Keratinocyte (primary cell): ENCODE measurements around the gene PPP1R7. TPM values are rescaled to one million over a fixed set of nuclear protein-coding genes. Genes with fewer than 3 reads are reported as not detected.

Experiments used
- DNase-seq: peaks from one replicate; pipeline ENCODE4 v3.0.0-alpha.2; 2011; ENCODE audit warnings: low read depth, missing footprints, low spot score
- FAIRE-seq: peaks from 2 replicates; lab custom pipeline; 2011; peaks lifted over from hg19 to GRCh38; lab: Jason Lieb, UNC
- H2AFZ ChIP-seq: 2 replicates; pipeline ENCODE4 v1.6.0; 2012; ENCODE audit warnings: low read length, control low read depth, inconsistent platforms; ENCODE audit not compliant: control insufficient read depth
- H3K27ac ChIP-seq: 2 replicates; pipeline ENCODE4 v1.5.1; 2011; ENCODE audit warnings: low read length; ENCODE audit not compliant: control insufficient read depth, insufficient read depth
- H3K27me3 ChIP-seq: 3 replicates; pipeline ENCODE4 v1.6.0; 2011; ENCODE audit warnings: low read length; ENCODE audit not compliant: control insufficient read depth, insufficient read depth; ENCODE audit errors: extremely low read depth
- H3K36me3 ChIP-seq, 2 experiments: 2 replicates in 1 of 2; 3 replicates in 1 of 2; pipeline ENCODE4 v1.5.1; 2011; ENCODE audit warnings: low read length in 2 of 2, mild to moderate bottlenecking in 1 of 2; ENCODE audit not compliant: control insufficient read depth in 2 of 2, insufficient read depth in 2 of 2; ENCODE audit errors: extremely low read depth in 1 of 2
- H3K4me1 ChIP-seq: 3 replicates; pipeline ENCODE4 v1.5.1; 2011; ENCODE audit warnings: low read length; ENCODE audit not compliant: control insufficient read depth, insufficient read depth; ENCODE audit errors: extremely low read depth
- H3K4me2 ChIP-seq: 3 replicates; pipeline ENCODE4 v1.6.0; 2011; ENCODE audit warnings: low read depth, low read length; ENCODE audit not compliant: control insufficient read depth, insufficient read depth; ENCODE audit errors: extremely low read depth
- H3K4me3 ChIP-seq, 3 experiments: fragments of 200-600 bp in 1 of 3; sonication (generic) in 1 of 3; 2 replicates in 2 of 3; 3 replicates in 1 of 3; pipeline ENCODE4 v1.5.1; 2011 to 2016; ENCODE audit warnings: low read length in 3 of 3, mild to moderate bottlenecking in 3 of 3, control low read depth in 2 of 3, inconsistent platforms in 1 of 3, low read depth in 1 of 3, mixed read lengths in 1 of 3, mixed run types in 1 of 3, moderate library complexity in 1 of 3; ENCODE audit not compliant: control insufficient read depth in 2 of 3, insufficient read depth in 2 of 3; ENCODE audit errors: extremely low read depth in 1 of 3
- H3K79me2 ChIP-seq: 2 replicates; pipeline ENCODE4 v1.6.0; 2012; ENCODE audit warnings: low read length; ENCODE audit not compliant: control insufficient read depth, insufficient read depth
- H3K9ac ChIP-seq: 3 replicates; pipeline ENCODE4 v1.6.0; 2011; ENCODE audit warnings: low read length; ENCODE audit not compliant: control insufficient read depth, insufficient read depth; ENCODE audit errors: extremely low read depth
- H3K9me1 ChIP-seq: 3 replicates; pipeline ENCODE4 v1.6.0; 2011; ENCODE audit warnings: low read length; ENCODE audit not compliant: control insufficient read depth, insufficient read depth; ENCODE audit errors: extremely low read depth
- H3K9me3 ChIP-seq: 2 replicates; pipeline ENCODE4 v1.5.1; 2012; ENCODE audit warnings: low read depth, low read length; ENCODE audit not compliant: control insufficient read depth
- H4K20me1 ChIP-seq: 3 replicates; pipeline ENCODE4 v1.6.0; 2011; ENCODE audit warnings: low read length; ENCODE audit not compliant: control insufficient read depth, insufficient read depth; ENCODE audit errors: extremely low read depth
- EZH2 ChIP-seq: IDR thresholded peaks from one replicate; pipeline ENCODE4 v1.6.1; 2012; ENCODE audit warnings: inconsistent platforms, mild to moderate bottlenecking, low read length, moderate library complexity
- dilution Hi-C: fragments of 300-500 bp; cut with MboI; formaldehyde crosslinking; loops from one replicate; pipeline ENCODE4 v1.7.0; 2020; ENCODE audit warnings: low sequenced_read_pairs; ENCODE audit not compliant: extremely low pct_ligation_motif_present
- polyA plus RNA-seq, 5 experiments: library from polyadenylated mRNA; depleted of rRNA in 3 of 5; stranded (reverse) in 3 of 5; stranded (forward) in 1 of 5; unstranded in 1 of 5; fragments of >200 nt; gene quantifications; 1 replicate in 1 of 5; 2 replicates in 3 of 5; 3 replicates in 1 of 5; pipeline versions ENCODE4 v1.2.1 to v1.2.3, GENCODE V29; 2011 to 2012; ENCODE audit warnings: missing spikeins in 2 of 5, low read depth in 1 of 5, low replicate concordance in 1 of 5
- TF ChIP-seq, protein P1 (sequence below), 3 experiments: IDR thresholded peaks in 1 of 3; conservative IDR thresholded peaks in 1 of 3; optimal IDR thresholded peaks in 1 of 3; 2 replicates in 2 of 3; 3 replicates in 1 of 3; pipeline versions ENCODE3 to v1.5.1; 2011; ENCODE audit warnings: low read length in 3 of 3, mild to moderate bottlenecking in 3 of 3, moderate library complexity in 2 of 3, control low read depth in 1 of 3, inconsistent platforms in 1 of 3; ENCODE audit not compliant: insufficient read depth in 2 of 3; ENCODE audit errors: extremely low read depth in 1 of 3

The PPP1R7 gene
- polyA plus RNA-seq, 1 donor (not counting 4 experiments of a cell fraction or from before 2014, with no cell fraction given), result 84.9 TPM

DNA sequence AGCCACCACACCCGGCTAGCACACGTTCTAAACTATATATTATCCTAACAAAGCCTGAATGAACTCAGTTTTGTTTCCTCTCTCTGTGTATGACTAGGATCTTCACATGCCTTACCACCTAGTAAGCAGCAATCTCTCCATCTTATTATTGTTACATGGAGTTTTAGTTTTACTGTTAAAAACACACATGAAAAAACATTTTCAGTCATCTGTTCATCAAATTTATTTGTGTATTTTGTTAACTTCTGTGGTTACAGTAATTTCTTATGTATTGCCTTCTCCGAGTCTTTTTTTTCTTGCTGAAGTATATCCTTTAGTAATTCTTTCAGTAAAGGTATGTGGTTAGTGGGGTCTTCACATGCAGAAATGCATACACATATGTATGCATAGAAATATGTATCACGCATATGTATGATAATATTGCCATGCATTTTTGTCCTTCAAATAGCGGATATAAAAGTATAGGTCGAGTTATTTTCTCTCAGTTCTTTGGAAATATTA, 69.6 kb downstream of the PPP1R7 start:
- H3K4me1 ChIP-seq, result peaks cover 9% of the 10 kb centered on the region
- H3K9ac ChIP-seq, result no peak overlapping the region
- H3K27ac ChIP-seq, result no peak overlapping the region
- FAIRE-seq (no peak), DNase-seq (no peak)
- no peak overlapping the region for H3K4me2 ChIP-seq
- H3K9me3 ChIP-seq, result no peaks in the 10 kb centered on the region
- H2AFZ ChIP-seq, result no peak overlapping the region
- no peaks in the 10 kb centered on the region for H3K36me3 ChIP-seq
- dilution Hi-C loops, result no loop called here
- no peaks in the 10 kb centered on the region for H3K79me2 ChIP-seq
- no peak for TF ChIP-seq EZH2
- TF ChIP-seq, protein P1, sequence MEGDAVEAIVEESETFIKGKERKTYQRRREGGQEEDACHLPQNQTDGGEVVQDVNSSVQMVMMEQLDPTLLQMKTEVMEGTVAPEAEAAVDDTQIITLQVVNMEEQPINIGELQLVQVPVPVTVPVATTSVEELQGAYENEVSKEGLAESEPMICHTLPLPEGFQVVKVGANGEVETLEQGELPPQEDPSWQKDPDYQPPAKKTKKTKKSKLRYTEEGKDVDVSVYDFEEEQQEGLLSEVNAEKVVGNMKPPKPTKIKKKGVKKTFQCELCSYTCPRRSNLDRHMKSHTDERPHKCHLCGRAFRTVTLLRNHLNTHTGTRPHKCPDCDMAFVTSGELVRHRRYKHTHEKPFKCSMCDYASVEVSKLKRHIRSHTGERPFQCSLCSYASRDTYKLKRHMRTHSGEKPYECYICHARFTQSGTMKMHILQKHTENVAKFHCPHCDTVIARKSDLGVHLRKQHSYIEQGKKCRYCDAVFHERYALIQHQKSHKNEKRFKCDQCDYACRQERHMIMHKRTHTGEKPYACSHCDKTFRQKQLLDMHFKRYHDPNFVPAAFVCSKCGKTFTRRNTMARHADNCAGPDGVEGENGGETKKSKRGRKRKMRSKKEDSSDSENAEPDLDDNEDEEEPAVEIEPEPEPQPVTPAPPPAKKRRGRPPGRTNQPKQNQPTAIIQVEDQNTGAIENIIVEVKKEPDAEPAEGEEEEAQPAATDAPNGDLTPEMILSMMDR (optimal IDR thresholded peaks at IDR 0.05 in 1 of 3, IDR thresholded peaks at IDR 0.05 in 1 of 3, conservative IDR thresholded peaks at IDR 0.05 in 1 of 3; ENCODE audit: extremely low read depth in 1 of 3, insufficient read depth in 2 of 3, low read length in 3 of 3), result no peak
- no peak overlapping the region for H3K4me3 ChIP-seq
- H3K27me3 ChIP-seq, result peaks cover 25% of the 10 kb centered on the region
- H3K9me1 ChIP-seq, result no peaks in the 10 kb centered on the region
- no peaks in the 10 kb centered on the region for H4K20me1 ChIP-seq

DNA sequence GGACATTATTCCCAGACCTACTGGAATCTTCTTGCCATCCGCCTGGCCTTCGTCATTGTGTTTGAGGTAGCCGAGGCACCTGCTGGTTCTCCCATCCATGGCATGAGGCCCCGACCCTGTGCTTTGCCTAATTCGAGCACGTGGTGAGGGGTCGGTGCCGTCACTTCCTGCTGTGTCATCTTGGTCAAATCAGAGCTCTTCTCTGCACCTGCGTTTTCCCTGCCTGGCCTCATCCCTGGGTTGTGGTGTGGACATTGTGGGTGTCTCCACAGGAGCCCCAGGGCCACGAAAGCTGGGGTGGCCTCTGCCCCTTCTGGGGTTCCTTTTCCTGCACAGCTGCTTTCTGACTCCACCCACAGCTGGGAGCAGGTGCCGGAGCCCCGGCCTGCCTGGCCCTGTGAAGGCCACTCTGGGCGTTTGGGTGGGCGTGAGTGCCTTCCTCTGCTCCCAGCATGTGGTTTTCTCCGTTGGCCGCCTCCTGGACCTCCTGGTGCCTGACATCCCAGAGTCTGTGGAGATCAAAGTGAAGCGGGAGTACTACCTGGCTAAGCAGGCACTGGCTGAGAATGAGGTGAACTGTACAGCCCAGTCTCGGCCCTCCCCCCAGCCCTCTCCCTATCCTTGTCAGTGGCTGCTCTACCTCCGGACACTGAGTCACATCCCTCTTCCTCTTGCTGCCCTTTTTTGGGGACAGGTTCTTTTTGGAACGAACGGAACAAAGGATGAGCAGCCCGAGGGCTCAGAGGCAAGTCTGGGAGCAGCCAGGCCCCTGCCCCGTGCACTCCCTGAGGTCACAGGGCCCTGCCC, 73.1 kb downstream of the PPP1R7 start:
- no peak for TF ChIP-seq EZH2
- TF ChIP-seq, protein P1 (optimal IDR thresholded peaks at IDR 0.05 in 1 of 3, IDR thresholded peaks at IDR 0.05 in 1 of 3, conservative IDR thresholded peaks at IDR 0.05 in 1 of 3; ENCODE audit: extremely low read depth in 1 of 3, insufficient read depth in 2 of 3, low read length in 3 of 3), result no peak
- H3K27ac ChIP-seq, result no peak overlapping the region

More for the DNA sequence above, 73.1 kb downstream of the PPP1R7 start:
- Histone ChIP-seq H3K4me2 (no peak overlapping the region), H3K27me3 (no peaks in the 10 kb centered on the region), H4K20me1 (no peaks in the 10 kb centered on the region), H3K4me1 (peaks cover 9% of the 10 kb centered on the region), H3K79me2 (no peaks in the 10 kb centered on the region), H3K9ac (no peak overlapping the region), H3K36me3 (peaks cover 15 to 18% of the 10 kb centered on the region in 2 experiments), H2AFZ (no peak overlapping the region), H3K4me3 (no peak overlapping the region), H3K9me3 (no peaks in the 10 kb centered on the region), H3K9me1 (no peaks in the 10 kb centered on the region)
- dilution Hi-C loops, result no loop called here
- FAIRE-seq (no peak), DNase-seq (no peak)
